Thoracic aorta (tissue), 2 donors: Measurements from ENCODE around the gene CXCL13. TPM values are rescaled to one million over a fixed set of nuclear protein-coding genes. Genes with fewer than 3 reads are reported as not detected.

ENCODE experiments used
- ATAC-seq: fragments of 150-250 bp; one replicate; pipeline ENCODE4 v1.8.0; 2017; ENCODE audit warnings: low read depth; ENCODE audit not compliant: insufficient number of reproducible peaks, low FRiP score
- DNase-seq: peaks from one replicate; pipeline ENCODE4 v3.0.0-alpha.2; 2020; ENCODE audit warnings: low spot score
- H3K27ac ChIP-seq, 2 donors: fragments of 200-600 bp; sonication (generic); 1 replicate in 1 of 2; 2 replicates in 1 of 2; pipeline ENCODE4 v1.5.1; 2016; ENCODE audit warnings: mild to moderate bottlenecking in 2 of 2, moderate library complexity in 2 of 2
- H3K27me3 ChIP-seq: fragments of 200-600 bp; sonication (generic); replicated peaks from 2 replicates; pipeline ENCODE4 v1.6.0; 2016; ENCODE audit warnings: mild to moderate bottlenecking; ENCODE audit not compliant: insufficient read depth
- H3K36me3 ChIP-seq: fragments of 200-600 bp; sonication (generic); one replicate; pipeline ENCODE4 v1.5.1; 2016
- H3K4me1 ChIP-seq, 2 donors: fragments of 200-600 bp; sonication (generic); 1 replicate in 1 of 2; 2 replicates in 1 of 2; pipeline versions ENCODE4 v1.5.1 to v1.6.0; 2016; ENCODE audit warnings: low read depth in 2 of 2, mild to moderate bottlenecking in 1 of 2; ENCODE audit not compliant: control insufficient read depth in 1 of 2
- H3K4me3 ChIP-seq: fragments of 200-600 bp; sonication (generic); 2 replicates; pipeline ENCODE4 v1.5.1; 2016; ENCODE audit warnings: mild to moderate bottlenecking
- H3K9me3 ChIP-seq: fragments of 200-600 bp; sonication (generic); 2 replicates; pipeline ENCODE4 v1.5.1; 2016
- CTCF ChIP-seq: fragments of 200-600 bp; sonication (generic); IDR thresholded peaks from one replicate; pipeline ENCODE4 v1.5.1; 2019; ENCODE audit warnings: antibody characterized with exemption
- total RNA-seq, 2 donors: library from RNA; depleted of rRNA; stranded (reverse); fragments of >200 nt; gene quantifications; one replicate each; pipeline versions ENCODE4 v1.1.0 to v1.2.3, GENCODE V29; 2016

Gene CXCL13
- total RNA-seq, 2 donors from 2014 or later = not detected

GRCh38 chr4:77582711-77583110, 22.9 kb upstream of the CXCL13 start:
- ATAC-seq (no peak), DNase-seq (no peak)
- no peaks in the 10 kb centered on the region for H3K36me3 ChIP-seq
- no peak overlapping the region for H3K4me3 ChIP-seq
- peaks cover 0 to 11% of the 10 kb centered on the region in 2 donors for H3K4me1 ChIP-seq
- no peak for TF ChIP-seq CTCF
- H3K27me3 ChIP-seq = no peaks in the 10 kb centered on the region
- H3K9me3 ChIP-seq = no peaks in the 10 kb centered on the region
- no peak overlapping the region for H3K27ac ChIP-seq

- H3K27me3 ChIP-seq = no peaks in the 10 kb centered on the region
- DNase-seq = no peak
- no peaks in the 10 kb centered on the region for H3K4me1 ChIP-seq
- H3K27ac ChIP-seq = no peak overlapping the region
- no peak for ATAC-seq
- H3K36me3 ChIP-seq = no peaks in the 10 kb centered on the region
- H3K9me3 ChIP-seq = no peaks in the 10 kb centered on the region
- no peak for TF ChIP-seq CTCF
- no peak overlapping the region for H3K4me3 ChIP-seq
These were observed 18.7 kb upstream of the CXCL13 start for GRCh38 chr4:77586951-77587383.

- Histone ChIP-seq H3K4me1 (no peaks in the 10 kb centered on the region), H3K27ac (no peak overlapping the region), H3K27me3 (no peaks in the 10 kb centered on the region), H3K9me3 (no peaks in the 10 kb centered on the region), H3K36me3 (no peaks in the 10 kb centered on the region), H3K4me3 (no peak overlapping the region)
- ATAC-seq = no peak
- DNase-seq = no peak
- TF ChIP-seq CTCF = no peak
These were observed 15.1 kb upstream of the CXCL13 start for GRCh38 chr4:77590482-77590881.

GRCh38 chr4:77591532-77591931, 14.1 kb upstream of the CXCL13 start:
- DNase-seq (no peak), ATAC-seq (no peak)
- no peak for TF ChIP-seq CTCF
- no peak overlapping the region for H3K4me3 ChIP-seq
- no peaks in the 10 kb centered on the region for H3K27me3 ChIP-seq
- H3K27ac ChIP-seq = no peak overlapping the region
- H3K9me3 ChIP-seq = no peaks in the 10 kb centered on the region
- H3K4me1 ChIP-seq = no peaks in the 10 kb centered on the region
- H3K36me3 ChIP-seq = no peaks in the 10 kb centered on the region

GRCh38 chr4:77593101-77593500, 12.5 kb upstream of the CXCL13 start:
- Histone ChIP-seq H3K9me3 (no peaks in the 10 kb centered on the region), H3K27me3 (no peaks in the 10 kb centered on the region), H3K4me1 (no peaks in the 10 kb centered on the region), H3K27ac (no peak overlapping the region), H3K4me3 (no peak overlapping the region), H3K36me3 (no peaks in the 10 kb centered on the region)
- ATAC-seq (no peak), DNase-seq (no peak)
- TF ChIP-seq CTCF = no peak
